Mammary epithelial cell (primary cell): ENCODE results near the gene ZNF136.

ENCODE experiments used
- CTCF ChIP-seq, 2 donors: IDR thresholded peaks in 1 of 2; conservative IDR thresholded peaks in 1 of 2; 2 replicates each; pipeline ENCODE4 v1.5.1; 2011 to 2012; ENCODE audit warnings: inconsistent platforms in 2 of 2, low read length in 2 of 2, mild to moderate bottlenecking in 2 of 2, control low read depth in 1 of 2, low read depth in 1 of 2; ENCODE audit not compliant: insufficient read depth in 1 of 2; ENCODE audit errors: extremely low read depth in 1 of 2
- EZH2 ChIP-seq: IDR thresholded peaks from 2 replicates; pipeline ENCODE4 v1.6.1; 2012; ENCODE audit warnings: low read length, inconsistent platforms, borderline replicate concordance

DNA sequence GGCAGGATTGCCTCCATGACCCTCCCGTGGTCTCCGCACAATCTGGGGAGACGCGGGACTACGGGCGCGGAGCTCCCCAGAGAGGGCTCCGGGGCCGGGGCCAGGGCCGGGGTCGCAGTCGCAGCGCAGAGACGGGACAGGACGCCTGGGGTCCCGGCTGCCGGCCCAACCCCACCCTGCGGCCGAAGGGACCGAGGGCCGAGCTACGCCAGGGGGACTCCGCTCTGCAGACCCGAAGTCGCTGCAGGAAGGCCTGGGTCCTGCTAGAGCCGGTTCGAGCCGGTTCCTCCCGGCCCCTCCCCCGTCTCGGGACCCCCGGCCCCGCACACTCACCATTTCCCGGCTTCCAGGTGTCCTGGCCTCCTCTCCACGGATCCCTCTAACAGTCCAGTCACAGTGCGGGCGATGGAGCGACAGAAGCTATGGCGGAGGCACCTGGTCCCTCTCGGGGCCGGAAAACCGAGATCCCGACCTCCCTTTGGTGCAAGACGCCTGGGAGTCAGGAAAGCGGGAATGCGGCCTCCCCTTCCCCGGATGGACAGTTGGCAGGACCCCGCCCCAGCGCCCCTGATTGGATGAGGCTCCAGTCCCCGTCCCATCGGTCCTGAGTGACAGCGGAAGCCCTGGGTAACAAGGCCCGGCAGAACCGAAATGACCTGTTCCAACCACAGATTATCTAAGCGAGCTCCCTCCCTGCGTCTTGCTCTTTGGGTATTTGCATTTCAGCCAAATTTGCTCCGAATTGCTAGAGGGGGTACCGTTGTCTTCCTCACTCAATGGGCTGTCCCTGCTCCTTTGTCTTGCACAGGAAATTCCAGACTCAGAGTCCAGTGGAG is 6.5 kb upstream of the ZNF136 start, which contains the start of gene ZNF625:
- TF ChIP-seq EZH2 (no peak), CTCF (conservative IDR thresholded peaks at IDR 0.05 in 1 of 2, IDR thresholded peaks at IDR 0.05 in 1 of 2; ENCODE audit: extremely low read depth in 1 of 2, insufficient read depth in 1 of 2, low read depth in 1 of 2, low read length in 2 of 2) (no peak)
